ENCODE results near the gene DCST2. TPM values are rescaled to one million over a fixed set of nuclear protein-coding genes. Genes with fewer than 3 reads are reported as not detected.
A peak's percentile ranks its signal among the peaks of the same experiment; 100 is the strongest.

The DCST2 gene
- polyA plus RNA-seq, 1 donor from 2014 or later: 1.8 TPM

GRCh38 chr1:155003766-155004351, 29.7 kb downstream of the DCST2 start:
- H2AFZ ChIP-seq (ENCODE audit: low read depth, low read length): no peak overlapping the region

GRCh38 chr1:155003227-155003765, 30.3 kb downstream of the DCST2 start:
- Histone ChIP-seq H3K27ac (ENCODE audit: low read length) (no peak overlapping the region), H4K20me1 (ENCODE audit: insufficient read depth) (no peaks in the 10 kb centered on the region), H3K27me3 (ENCODE audit: insufficient read depth, low read depth, low read length) (peaks cover 9% of the 10 kb centered on the region), H3F3A (ENCODE audit: insufficient read depth, low read length, poor library complexity, severe bottlenecking) (peaks cover 3% of the 10 kb centered on the region), H3K36me3 (ENCODE audit: insufficient read depth, low read length) (no peaks in the 10 kb centered on the region), H3K9ac (ENCODE audit: low read length) (peak overlapping the region; percentile 36), H3K79me2 (replicated peaks; ENCODE audit: insufficient read depth, low read length) (no peaks in the 10 kb centered on the region), H3K4me2 (ENCODE audit: low read length) (no peak overlapping the region), H3K4me3 (ENCODE audit: low read length) (peak overlapping the region; percentile 58), H2AFZ (ENCODE audit: low read depth, low read length) (no peak overlapping the region), H3K9me2 (ENCODE audit: insufficient read depth, low read length) (no peaks in the 10 kb centered on the region), H3K9me3 (ENCODE audit: low read length) (no peaks in the 10 kb centered on the region)
- TF ChIP-seq POLR2AphosphoS5 (IDR thresholded peaks at IDR 0.05): no peak
- TF ChIP-seq MXI1 (conservative IDR thresholded peaks at IDR 0.05; ENCODE audit: poor library complexity, severe bottlenecking): no peak
- TF ChIP-seq, protein P1, sequence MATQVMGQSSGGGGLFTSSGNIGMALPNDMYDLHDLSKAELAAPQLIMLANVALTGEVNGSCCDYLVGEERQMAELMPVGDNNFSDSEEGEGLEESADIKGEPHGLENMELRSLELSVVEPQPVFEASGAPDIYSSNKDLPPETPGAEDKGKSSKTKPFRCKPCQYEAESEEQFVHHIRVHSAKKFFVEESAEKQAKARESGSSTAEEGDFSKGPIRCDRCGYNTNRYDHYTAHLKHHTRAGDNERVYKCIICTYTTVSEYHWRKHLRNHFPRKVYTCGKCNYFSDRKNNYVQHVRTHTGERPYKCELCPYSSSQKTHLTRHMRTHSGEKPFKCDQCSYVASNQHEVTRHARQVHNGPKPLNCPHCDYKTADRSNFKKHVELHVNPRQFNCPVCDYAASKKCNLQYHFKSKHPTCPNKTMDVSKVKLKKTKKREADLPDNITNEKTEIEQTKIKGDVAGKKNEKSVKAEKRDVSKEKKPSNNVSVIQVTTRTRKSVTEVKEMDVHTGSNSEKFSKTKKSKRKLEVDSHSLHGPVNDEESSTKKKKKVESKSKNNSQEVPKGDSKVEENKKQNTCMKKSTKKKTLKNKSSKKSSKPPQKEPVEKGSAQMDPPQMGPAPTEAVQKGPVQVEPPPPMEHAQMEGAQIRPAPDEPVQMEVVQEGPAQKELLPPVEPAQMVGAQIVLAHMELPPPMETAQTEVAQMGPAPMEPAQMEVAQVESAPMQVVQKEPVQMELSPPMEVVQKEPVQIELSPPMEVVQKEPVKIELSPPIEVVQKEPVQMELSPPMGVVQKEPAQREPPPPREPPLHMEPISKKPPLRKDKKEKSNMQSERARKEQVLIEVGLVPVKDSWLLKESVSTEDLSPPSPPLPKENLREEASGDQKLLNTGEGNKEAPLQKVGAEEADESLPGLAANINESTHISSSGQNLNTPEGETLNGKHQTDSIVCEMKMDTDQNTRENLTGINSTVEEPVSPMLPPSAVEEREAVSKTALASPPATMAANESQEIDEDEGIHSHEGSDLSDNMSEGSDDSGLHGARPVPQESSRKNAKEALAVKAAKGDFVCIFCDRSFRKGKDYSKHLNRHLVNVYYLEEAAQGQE (IDR thresholded peaks at IDR 0.05; ENCODE audit: borderline replicate concordance): no peak
- no peak for TF ChIP-seq TAF1 (IDR thresholded peaks at IDR 0.05; ENCODE audit: low read depth)
- no peak for TF ChIP-seq EP300 (conservative IDR thresholded peaks at IDR 0.05; ENCODE audit: poor library complexity, severe bottlenecking)
- no peak for TF ChIP-seq EZH2 (IDR thresholded peaks at IDR 0.05; ENCODE audit: borderline replicate concordance, insufficient read depth, low read length, poor library complexity, severe bottlenecking)
- TF ChIP-seq SMC3 (conservative IDR thresholded peaks at IDR 0.05; ENCODE audit: poor library complexity): no peak
- no peak for TF ChIP-seq RAD21 (conservative IDR thresholded peaks at IDR 0.05)
- TF ChIP-seq CTCF (IDR thresholded peaks at IDR 0.05; ENCODE audit: poor library complexity, severe bottlenecking): no peak

More at GRCh38 chr1:155003766-155004351, 29.7 kb downstream of the DCST2 start:
- Histone ChIP-seq H3K27me3 (ENCODE audit: insufficient read depth, low read depth, low read length) (peaks cover 9% of the 10 kb centered on the region), H3F3A (ENCODE audit: insufficient read depth, low read length, poor library complexity, severe bottlenecking) (peaks cover 3% of the 10 kb centered on the region), H3K4me3 (ENCODE audit: low read length) (peak overlapping the region; percentile 58), H4K20me1 (ENCODE audit: insufficient read depth) (no peaks in the 10 kb centered on the region), H3K9me2 (ENCODE audit: insufficient read depth, low read length) (no peaks in the 10 kb centered on the region), H3K36me3 (ENCODE audit: insufficient read depth, low read length) (no peaks in the 10 kb centered on the region), H3K4me2 (ENCODE audit: low read length) (no peak overlapping the region), H3K27ac (ENCODE audit: low read length) (no peak overlapping the region), H3K79me2 (replicated peaks; ENCODE audit: insufficient read depth, low read length) (no peaks in the 10 kb centered on the region), H3K9me3 (ENCODE audit: low read length) (no peaks in the 10 kb centered on the region), H3K9ac (ENCODE audit: low read length) (peak overlapping the region; percentile 36)
- TF ChIP-seq EZH2 (IDR thresholded peaks at IDR 0.05; ENCODE audit: borderline replicate concordance, insufficient read depth, low read length, poor library complexity, severe bottlenecking) (no peak), SMC3 (conservative IDR thresholded peaks at IDR 0.05; ENCODE audit: poor library complexity) (no peak), TAF1 (IDR thresholded peaks at IDR 0.05; ENCODE audit: low read depth) (no peak), EP300 (conservative IDR thresholded peaks at IDR 0.05; ENCODE audit: poor library complexity, severe bottlenecking) (no peak)

Measured in neural cell (in vitro differentiated cells).